ENCODE measurements around the gene LMAN2L. TPM values are rescaled to one million over a fixed set of nuclear protein-coding genes. Genes with fewer than 3 reads are reported as not detected.

The LMAN2L gene
- total RNA-seq, result 8.8 and 9.2 TPM in 2 replicates

GRCh38 chr2:96739633-96740428 is at the start of gene LMAN2L:
Gene LMAN2L, minus strand, starts transcription at chr2:96740064. Its CDS starts 24 bp downstream, at chr2:96740040.
- intact Hi-C loops (cut with micrococcal nuclease), result loop anchor here (1.0 to 5.0 kb wide), 16 partner anchors 20 to 924 kb away; partner anchors contain the start of genes ACTR1B, ANKRD39, ARID5A and CIAO1

GRCh38 chr2:96789245-96789617 is 49.4 kb upstream of the LMAN2L start:
- intact Hi-C loops (cut with micrococcal nuclease), result no loop called here

DNA sequence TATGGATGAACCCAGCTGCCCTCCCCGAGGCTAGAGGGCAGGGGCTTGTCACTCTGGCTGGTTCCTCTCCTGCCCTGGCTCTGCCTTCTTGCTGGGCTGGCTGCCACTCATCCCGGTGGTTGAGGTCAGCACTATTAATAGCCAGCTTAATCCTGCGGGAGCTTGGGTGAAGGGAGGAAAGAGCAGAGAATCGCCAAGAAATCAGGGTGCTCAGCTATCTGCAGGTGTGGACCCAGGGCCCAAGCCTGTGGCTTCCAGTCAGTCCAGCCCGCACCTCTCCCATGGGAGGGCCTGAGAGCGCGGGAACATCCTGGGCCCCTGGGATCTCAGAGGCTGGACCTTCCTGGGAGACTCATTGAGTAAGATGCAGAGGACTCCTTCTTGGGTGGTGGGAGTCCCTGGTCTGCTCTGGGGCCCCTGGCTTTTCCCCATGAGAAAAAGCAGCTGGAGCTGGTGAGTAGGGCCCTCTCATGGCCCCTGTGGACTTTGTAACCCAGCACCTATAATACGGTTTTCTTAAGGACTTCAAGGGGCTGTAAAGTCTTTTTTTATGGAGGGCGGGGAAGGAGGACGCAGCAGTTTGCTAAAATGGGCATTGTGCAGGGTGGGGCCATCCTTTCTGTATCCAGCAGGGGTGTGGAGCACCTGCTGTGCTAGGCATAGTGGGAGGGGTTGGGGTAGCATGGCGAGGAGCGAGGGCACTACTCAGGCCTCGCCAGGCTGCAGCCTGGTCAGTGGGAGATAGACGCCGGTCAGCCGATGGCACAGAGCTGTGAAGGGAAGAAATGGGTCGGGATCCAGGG is 48.8 kb upstream of the LMAN2L start:
- intact Hi-C loops (cut with micrococcal nuclease), result no loop called here

GRCh38 chr2:96787411-96787810 is 47.5 kb upstream of the LMAN2L start:
- intact Hi-C loops (cut with micrococcal nuclease), result no loop called here

GRCh38 chr2:96783388-96783787 is 43.5 kb upstream of the LMAN2L start:
- intact Hi-C loops (cut with micrococcal nuclease), result no loop called here

GRCh38 chr2:96775160-96775559 is 35.3 kb upstream of the LMAN2L start:
- intact Hi-C loops (cut with micrococcal nuclease), result loop anchor here (2.0 kb wide), 1 partner anchor 42 kb away; the partner anchor contains the start of gene CNNM3

DNA sequence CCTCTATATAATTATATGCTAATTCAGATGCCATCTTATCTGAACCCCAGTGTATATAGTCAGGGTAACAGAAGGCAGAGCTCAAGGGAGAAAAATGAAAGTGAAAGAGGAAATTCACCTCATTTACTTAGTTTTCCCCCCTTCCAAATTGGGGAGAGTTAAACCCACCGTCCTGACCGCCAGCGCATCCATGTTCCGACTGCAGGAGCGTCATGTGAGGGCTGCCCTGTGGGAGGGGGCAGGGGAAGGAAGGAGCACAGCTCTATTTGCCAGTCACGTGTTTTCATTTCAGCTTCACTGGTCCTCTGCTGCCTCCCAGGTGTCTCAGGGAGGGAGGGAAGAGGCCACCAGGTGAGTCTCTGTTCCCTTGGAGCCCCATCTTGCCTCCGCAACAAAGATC is 34.1 kb upstream of the LMAN2L start:
- intact Hi-C loops (cut with micrococcal nuclease), result loop anchor here (1.0 to 2.0 kb wide), 4 partner anchors 12 to 43 kb away; partner anchors contain the start of genes CNNM3 and LMAN2L

- intact Hi-C loops (cut with micrococcal nuclease), result loop anchor here (1.0 kb wide), 1 partner anchor 28 kb away; no protein-coding TSS in a partner anchor
Measured at GRCh38 chr2:96772903-96773671, 33.2 kb upstream of the LMAN2L start.

DNA sequence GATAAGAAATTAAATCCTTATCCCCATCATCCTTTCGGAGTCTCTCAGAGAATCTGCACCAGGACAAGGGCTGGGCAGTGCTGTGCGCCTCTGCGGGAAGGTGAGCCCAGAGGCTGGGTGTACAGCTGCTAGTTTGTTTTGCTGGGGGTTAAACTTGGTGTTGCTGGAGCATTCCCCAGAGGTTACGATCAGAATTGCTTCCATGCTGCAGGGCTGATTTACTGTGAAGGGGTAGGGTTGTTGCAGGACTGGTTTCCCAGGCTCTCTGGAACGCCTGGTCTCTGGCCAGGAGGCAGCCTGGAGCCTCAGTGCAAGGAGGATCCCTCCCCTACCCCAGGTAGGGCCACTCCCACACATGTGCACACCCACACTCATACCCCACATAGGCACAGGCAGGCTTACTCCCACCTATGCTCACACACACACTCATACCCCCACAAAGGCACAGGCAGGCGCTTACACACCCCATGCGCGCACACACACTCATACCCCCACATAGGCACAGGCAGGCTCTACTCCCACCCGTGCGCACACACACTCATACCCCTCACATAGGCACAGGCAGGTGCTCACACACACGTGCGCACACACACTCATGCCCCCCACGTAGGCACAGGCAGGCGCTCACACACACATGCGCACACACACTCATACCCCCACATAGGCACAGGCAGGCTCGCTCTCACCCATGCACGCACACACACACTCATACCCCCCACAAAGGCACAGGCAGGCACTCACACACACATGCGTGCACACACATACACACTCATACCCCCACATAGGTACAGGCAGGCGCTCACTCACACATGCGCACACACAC is 32.1 kb upstream of the LMAN2L start:
- intact Hi-C loops (cut with micrococcal nuclease), result no loop called here

DNA sequence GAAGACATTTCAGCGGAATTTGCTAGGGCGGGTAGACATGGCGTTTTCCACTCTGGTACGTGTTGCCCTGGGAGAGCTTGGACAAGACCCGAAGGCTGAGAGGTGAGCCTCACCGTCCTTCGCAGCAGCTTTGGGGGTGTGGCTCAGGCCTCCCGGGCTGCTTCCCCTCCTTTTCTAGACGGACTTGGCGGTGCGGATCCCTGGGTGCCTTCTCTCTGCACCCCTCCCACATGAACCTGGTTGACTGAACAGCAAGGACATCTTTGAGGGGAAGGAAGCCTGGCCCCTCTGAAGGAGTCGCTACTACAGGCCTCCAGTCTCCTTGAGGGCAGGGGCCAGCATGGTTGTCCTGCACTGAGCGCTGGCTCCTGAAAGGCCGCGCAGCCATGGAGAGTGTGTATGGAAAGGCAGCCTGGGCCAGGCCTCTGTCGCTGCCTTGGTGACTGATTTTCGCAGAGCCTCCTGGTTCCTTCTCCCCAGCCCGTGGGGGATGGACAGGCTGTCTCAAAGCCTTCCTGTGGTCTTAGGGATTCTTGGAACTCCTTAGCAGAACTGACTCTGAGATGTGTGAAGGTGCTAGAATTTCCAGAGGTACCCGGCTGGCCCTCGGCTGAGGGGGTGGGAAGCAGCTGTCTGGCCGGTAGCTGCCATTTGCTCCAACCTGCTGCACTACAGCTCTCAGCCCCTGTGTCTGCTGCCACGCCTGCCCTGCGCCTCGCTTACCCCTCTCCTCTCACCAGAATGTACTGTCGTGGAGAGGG is 30.8 kb upstream of the LMAN2L start:
- intact Hi-C loops (cut with micrococcal nuclease), result no loop called here

DNA sequence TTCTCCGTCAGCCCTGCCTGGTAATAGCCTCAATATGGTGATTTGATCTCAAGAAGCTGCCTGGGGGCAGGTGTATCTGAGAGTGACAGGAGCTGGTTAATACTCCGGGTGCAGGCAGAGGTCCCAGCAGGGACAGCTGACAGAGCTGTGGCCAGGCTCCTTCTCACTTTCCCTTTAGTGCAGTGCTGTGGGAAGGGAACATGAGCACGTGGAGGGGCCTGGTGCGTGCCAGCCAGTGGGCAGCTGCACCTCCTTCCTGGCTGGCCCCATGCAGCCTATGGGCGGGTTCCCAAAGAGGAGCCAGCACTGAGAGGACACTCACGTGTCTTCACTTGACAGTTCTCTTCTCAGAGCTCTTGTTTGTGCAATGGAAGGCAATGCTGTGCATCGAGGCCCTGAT is 29.9 kb upstream of the LMAN2L start:
- intact Hi-C loops (cut with micrococcal nuclease), result no loop called here

DNA sequence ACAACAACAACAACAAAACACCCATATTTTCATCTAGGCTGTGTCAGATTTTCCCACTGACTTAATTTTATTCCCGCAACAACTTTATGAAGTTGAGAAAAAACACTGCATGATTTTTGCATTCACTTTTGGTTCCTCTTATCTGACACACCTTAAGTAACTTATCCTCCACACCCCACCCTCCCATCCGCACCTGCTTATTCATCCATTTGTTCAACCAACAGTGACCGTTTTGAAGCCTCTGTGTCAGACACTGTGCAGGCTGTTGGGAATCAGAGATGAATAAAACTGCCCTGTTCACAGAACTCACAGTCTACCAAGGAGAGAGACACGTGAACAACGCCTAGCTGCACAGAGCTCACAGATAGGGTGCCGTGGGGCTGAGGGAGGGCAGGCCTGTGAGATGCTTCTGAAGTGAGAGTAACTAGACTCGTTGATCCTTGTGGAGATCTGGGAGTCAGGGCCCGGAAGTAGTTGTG is 28.3 kb upstream of the LMAN2L start:
- intact Hi-C loops (cut with micrococcal nuclease), result no loop called here

- intact Hi-C loops (cut with micrococcal nuclease), result no loop called here
Measured at GRCh38 chr2:96767135-96767871, 27.4 kb upstream of the LMAN2L start.

- intact Hi-C loops (cut with micrococcal nuclease), result loop anchor here (5.0 kb wide), 5 partner anchors 172 to 427 kb away; partner anchors contain the start of genes ANKRD36 and NCAPH
Measured at GRCh38 chr2:96764253-96764637, 24.4 kb upstream of the LMAN2L start.

DNA sequence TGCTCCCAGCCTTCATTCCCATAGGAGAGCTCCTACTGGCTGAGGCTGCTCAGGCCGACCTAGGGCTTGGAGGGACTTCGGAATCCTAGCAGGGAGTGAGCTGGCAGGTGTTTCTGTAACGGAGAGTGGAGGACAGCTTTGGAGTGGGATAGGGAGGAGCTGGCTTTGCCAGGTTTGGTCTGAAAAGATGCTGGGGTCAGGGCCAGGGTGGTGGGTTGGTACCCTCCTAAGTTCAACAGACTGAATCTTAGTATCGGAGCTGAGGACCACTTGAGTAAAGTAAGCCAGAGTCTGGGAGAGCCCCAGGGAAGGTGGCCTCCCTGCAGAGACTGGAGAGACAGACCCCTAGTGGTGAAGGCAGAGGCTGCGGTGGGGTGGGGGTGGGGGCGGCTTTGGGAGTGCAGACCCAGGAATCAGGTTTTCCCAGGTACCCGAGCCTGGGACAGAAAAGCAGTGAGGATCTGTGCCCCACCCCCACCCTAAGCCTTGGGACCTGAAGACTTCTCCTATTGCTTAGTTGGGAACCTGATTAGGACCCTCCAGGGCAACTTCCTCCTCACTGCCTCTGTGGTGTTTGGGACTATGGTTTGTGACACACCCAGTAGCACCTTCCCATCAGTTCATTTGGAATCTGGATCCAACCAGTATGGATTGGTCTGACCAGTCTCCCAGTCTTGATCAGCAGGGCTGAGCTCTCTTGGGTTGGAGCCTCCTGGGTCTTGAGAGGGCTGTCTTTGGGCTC is 23.8 kb upstream of the LMAN2L start:
- intact Hi-C loops (cut with micrococcal nuclease), result loop anchor here (2.0 to 5.0 kb wide), 6 partner anchors 95 to 426 kb away; partner anchors contain the start of genes ANKRD36, ANKRD39 and NCAPH

- intact Hi-C loops (cut with micrococcal nuclease), result loop anchor here (1.0 to 5.0 kb wide), 7 partner anchors 12 to 425 kb away; partner anchors contain the start of genes ANKRD36, ANKRD39 and NCAPH
Measured at GRCh38 chr2:96762529-96763311, 22.9 kb upstream of the LMAN2L start.

Measured in T-helper 1 cell treated with Interleukin-12 subunit alpha and Interleukin-12 subunit beta and Interleukin-4 antibody, amounts not matched to agents 30 ng/mL and 1 ng/mL, for 36 hours (primary cell).